GM12801 (cell line): Measurements from ENCODE around the gene PIF1.

Experiments
- TF ChIP-seq, protein P1 (sequence below): IDR thresholded peaks from one replicate; pipeline ENCODE4 v1.5.1; 2011; ENCODE audit warnings: control low read depth; ENCODE audit not compliant: insufficient read length; ENCODE audit errors: extremely low read depth

The PIF1 gene

DNA sequence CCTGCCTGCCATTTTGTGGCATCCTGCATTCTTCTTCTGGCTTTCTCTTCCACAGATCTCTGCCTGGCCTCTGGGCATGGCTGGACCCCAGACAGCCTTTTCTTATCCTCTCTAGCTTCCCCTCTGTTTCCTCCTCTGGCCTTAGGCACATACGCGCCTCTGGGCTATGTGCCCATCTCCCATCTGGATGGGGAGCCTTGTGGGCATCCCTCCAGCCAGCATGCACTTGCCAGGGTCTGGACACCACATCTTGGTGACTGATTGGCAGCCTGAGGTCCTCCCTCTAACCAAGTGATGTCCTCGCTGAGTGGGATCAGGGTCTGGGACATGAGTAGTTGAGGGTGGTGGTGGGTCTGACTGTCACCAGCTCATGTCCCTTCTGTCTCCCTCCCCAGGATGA is 29.1 kb upstream of the PIF1 start:
- TF ChIP-seq, protein P1, sequence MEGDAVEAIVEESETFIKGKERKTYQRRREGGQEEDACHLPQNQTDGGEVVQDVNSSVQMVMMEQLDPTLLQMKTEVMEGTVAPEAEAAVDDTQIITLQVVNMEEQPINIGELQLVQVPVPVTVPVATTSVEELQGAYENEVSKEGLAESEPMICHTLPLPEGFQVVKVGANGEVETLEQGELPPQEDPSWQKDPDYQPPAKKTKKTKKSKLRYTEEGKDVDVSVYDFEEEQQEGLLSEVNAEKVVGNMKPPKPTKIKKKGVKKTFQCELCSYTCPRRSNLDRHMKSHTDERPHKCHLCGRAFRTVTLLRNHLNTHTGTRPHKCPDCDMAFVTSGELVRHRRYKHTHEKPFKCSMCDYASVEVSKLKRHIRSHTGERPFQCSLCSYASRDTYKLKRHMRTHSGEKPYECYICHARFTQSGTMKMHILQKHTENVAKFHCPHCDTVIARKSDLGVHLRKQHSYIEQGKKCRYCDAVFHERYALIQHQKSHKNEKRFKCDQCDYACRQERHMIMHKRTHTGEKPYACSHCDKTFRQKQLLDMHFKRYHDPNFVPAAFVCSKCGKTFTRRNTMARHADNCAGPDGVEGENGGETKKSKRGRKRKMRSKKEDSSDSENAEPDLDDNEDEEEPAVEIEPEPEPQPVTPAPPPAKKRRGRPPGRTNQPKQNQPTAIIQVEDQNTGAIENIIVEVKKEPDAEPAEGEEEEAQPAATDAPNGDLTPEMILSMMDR: no peak

DNA sequence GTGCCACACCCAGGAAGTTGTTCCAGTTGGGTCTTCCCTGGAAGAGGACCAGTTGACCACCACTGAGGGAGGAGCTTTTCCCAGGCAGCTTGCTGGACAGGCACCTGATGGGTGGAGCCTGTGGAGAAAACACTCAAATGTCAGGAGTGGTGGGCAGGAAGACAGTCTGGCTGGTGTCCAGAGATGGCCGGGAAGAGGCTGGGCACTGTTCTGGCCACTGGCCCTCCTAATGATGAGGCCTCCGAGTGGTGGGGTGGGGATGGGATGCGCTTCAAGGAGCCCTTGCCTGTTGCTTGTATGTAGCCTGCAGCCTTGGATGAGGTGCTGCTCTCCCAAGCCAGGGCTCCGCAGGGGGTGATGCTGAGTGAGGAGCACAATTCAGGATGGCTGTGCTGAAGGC is 28.6 kb upstream of the PIF1 start:
- TF ChIP-seq, protein P1: no peak

DNA sequence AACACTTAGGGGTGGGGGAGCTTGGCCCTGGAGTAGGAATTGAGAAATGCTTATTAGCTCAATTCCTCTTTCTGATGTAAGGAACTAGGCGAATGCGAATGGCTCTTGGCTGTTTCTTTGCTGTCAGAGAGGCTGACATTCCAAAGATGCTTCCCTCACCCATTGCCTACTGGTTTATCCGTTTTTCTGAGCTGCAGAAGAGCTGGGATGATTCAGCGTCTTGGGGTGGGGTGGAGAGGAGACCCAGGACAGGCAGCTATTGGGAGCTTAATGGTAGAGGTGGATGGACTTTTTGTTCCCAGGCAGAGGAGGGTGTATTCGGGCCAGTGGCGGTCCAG is 26.0 kb upstream of the PIF1 start:
- TF ChIP-seq, protein P1: no peak

DNA sequence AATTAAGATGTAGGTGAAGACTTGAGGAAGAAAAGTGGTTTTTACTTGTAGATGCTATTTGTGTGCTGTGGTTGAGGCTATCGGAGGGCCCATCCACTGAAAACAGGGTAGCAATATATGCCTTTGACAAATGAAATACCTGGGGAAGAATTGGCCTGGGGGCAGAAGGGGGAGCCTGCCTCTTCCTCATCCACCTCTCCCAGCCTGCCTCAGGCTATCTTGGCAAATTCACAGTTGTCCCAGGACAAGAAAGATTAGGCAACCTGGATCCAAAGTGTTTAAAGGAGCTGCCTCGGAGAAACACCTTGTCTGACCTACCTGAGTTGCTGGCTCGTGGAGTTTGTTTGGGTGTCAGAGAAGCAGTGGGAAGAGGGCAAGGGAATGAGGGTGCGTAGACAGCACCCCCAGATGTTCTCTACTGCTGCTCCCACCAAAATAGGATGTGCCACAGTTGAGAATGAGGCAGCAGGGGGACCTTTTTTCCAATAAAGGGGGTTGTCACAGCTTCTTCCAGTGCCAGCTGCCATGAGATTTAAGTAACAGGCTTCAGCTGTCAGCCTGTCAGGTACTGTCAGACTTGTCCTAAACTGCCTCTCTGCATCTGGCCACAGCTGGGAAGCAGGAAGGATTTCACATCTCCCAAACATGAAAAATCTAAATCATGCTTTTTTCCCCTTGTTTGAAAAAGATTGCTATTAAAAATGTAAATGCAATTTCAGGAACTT is 25.5 kb upstream of the PIF1 start:
- TF ChIP-seq, protein P1: no peak

DNA sequence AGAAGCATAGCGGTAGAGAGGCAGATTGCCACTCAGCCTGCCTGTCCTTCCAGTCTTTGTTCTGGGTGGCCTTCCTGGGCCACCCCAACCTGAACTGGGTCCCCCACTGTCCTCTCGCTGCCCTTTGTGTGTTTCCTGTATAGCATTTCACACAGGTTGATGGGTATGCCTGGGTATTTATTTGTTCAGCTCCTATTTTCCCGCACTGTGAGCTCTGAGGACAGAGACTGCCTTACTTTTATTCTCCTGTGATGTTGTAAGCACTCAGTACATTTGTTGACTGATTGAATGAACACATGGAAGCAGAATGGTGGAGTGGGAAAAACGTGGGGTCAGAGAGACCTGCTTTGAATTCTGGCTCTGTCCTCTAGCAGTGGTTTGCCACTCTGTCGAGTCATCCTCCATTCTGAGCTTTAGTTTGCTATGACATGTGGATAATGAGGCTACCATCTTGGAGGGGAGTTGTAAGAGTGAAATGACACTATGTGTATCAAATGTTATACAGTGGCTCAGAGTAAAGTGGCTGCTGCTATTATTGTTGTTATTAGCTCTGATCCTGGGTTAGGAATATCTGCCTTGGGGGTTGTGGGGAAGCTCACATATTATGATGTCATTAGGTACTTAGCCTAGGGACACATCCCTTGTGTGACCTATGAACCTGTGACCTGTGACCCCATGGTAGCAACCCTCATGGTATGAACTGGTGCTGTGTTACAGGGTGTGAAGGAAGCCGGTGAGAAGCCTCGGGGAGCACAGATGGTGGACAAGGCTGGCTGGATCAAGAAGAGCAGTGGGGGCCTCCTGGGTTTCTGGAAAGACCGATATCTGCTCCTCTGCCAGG is 22.6 kb upstream of the PIF1 start:
- TF ChIP-seq, protein P1: no peak

DNA sequence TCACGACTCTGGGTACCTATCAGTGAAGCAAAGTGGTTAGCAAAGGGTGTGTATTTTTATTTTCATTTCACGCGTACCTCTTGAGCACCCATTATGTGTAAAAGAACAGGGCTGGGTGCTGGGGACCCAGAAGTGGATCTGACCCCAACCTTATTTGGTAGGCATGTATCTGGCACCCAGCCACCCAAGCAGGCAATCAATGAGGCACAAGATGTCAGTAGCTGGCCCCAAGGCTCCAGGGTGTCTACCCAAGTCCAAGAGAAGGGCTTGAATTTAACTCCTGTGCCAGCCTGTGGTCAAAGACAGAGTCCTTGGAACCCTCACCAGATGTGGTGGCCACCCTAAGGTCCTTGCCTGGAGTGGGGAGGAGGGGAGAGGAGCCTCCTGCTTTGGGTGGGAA is 22.0 kb upstream of the PIF1 start:
- TF ChIP-seq, protein P1: no peak

DNA sequence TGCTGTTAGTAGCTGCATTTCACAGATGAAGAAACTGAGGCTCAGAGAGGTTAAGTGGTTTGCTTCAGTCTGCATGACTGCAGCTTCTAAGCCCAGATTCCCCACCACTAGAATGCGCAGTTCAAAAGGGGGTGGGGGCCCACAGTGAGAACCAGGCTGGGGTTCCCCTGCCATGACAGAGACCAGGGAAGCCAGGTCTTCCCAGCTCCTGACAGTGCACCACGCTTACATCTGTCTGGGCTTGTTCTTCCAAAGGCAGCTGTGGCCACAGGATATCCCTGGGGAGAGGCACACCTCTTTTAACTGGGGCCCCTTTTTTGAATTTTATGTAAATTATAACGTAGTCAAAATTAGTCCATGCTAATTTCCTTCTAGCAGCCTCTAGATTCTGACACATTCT is 21.6 kb upstream of the PIF1 start:
- TF ChIP-seq, protein P1: no peak
